Activated CD4-positive, alpha-beta T cell treated with anti-CD3 and anti-CD28 coated beads, Interleukin-2, amount 10 ng/mL, durations not matched to agents 24 days and 14 days (primary cell): ENCODE results near the gene CCDC167. TPM values are rescaled to one million over a fixed set of nuclear protein-coding genes. Genes with fewer than 3 reads are reported as not detected.

Source experiments
- DNase-seq: peaks from one replicate; pipeline ENCODE4 v3.0.0; 2022
- H3K27ac Mint-ChIP-seq: one replicate; pipeline ENCODE4 v1.8.0; 2022; ENCODE audit warnings: mild to moderate bottlenecking, mixed read lengths
- H3K27me3 Mint-ChIP-seq: one replicate; pipeline ENCODE4 v1.8.0; 2022; ENCODE audit warnings: mixed read lengths
- H3K36me3 Mint-ChIP-seq: one replicate; pipeline ENCODE4 v1.8.0; 2022; ENCODE audit warnings: low read depth, mild to moderate bottlenecking, mixed read lengths
- H3K4me1 Mint-ChIP-seq: one replicate; pipeline ENCODE4 v1.8.0; 2021; ENCODE audit warnings: mixed read lengths
- H3K4me3 Mint-ChIP-seq: one replicate; pipeline ENCODE4 v1.8.0; 2022; ENCODE audit warnings: mild to moderate bottlenecking, moderate library complexity, mixed read lengths
- H3K9me3 Mint-ChIP-seq: one replicate; pipeline ENCODE4 v1.8.0; 2021; ENCODE audit warnings: mixed read lengths
- intact Hi-C: fragments of 100-400 bp; cut with micrococcal nuclease; formaldehyde crosslinking; loops from one replicate; pipeline ENCODE4 v1.15.1; 2023
- total RNA-seq: library from RNA; stranded (reverse); gene quantifications from 2 replicates; pipeline ENCODE4 v1.2.3, GENCODE V29; 2022

The CCDC167 gene
- total RNA-seq, 1 donor from 2014 or later: 62.4 TPM

- H3K27me3 Mint-ChIP-seq: no peaks in the 10 kb centered on the region
- H3K4me3 Mint-ChIP-seq: peak overlapping the region; percentile 23
- peaks cover 62% of the 10 kb centered on the region for H3K4me1 Mint-ChIP-seq
- DNase-seq: no peak
- H3K27ac Mint-ChIP-seq: peak overlapping the region; percentile 66
- no peaks in the 10 kb centered on the region for H3K9me3 Mint-ChIP-seq
- intact Hi-C loops: loop anchor here (5.0 kb wide), 1 partner anchor 65 kb away; the partner anchor contains the start of gene CMTR1
- H3K36me3 Mint-ChIP-seq: peaks cover 17% of the 10 kb centered on the region
These were observed 2.5 kb downstream of the CCDC167 start for GRCh38 chr6:37496951-37497885.

- no peaks in the 10 kb centered on the region for H3K27me3 Mint-ChIP-seq
- DNase-seq: no peak
- H3K4me3 Mint-ChIP-seq: peak overlapping the region; percentile 60
- intact Hi-C loops: loop anchor here (1.0 to 5.0 kb wide), 3 partner anchors 22 to 63 kb away; partner anchors contain the start of gene CMTR1
- H3K9me3 Mint-ChIP-seq: no peaks in the 10 kb centered on the region
- H3K27ac Mint-ChIP-seq: peak overlapping the region; percentile 90
- peaks cover 17% of the 10 kb centered on the region for H3K36me3 Mint-ChIP-seq
- H3K4me1 Mint-ChIP-seq: peaks cover 63% of the 10 kb centered on the region
These were observed 4.3 kb downstream of the CCDC167 start for GRCh38 chr6:37495244-37495934.

GRCh38 chr6:37493661-37493995 lies 6.1 kb downstream of the CCDC167 start:
- H3K9me3 Mint-ChIP-seq: no peaks in the 10 kb centered on the region
- no peak overlapping the region for H3K27ac Mint-ChIP-seq
- intact Hi-C loops: no loop called here
- H3K27me3 Mint-ChIP-seq: no peaks in the 10 kb centered on the region
- no peak overlapping the region for H3K4me3 Mint-ChIP-seq
- peaks cover 15% of the 10 kb centered on the region for H3K36me3 Mint-ChIP-seq
- peaks cover 55% of the 10 kb centered on the region for H3K4me1 Mint-ChIP-seq
- DNase-seq: no peak

GRCh38 chr6:37492991-37493660 lies 6.6 kb downstream of the CCDC167 start:
- Mint-ChIP-seq H3K36me3 (peaks cover 20% of the 10 kb centered on the region), H3K27ac (no peak overlapping the region), H3K9me3 (no peaks in the 10 kb centered on the region), H3K4me3 (no peak overlapping the region), H3K27me3 (no peaks in the 10 kb centered on the region), H3K4me1 (peaks cover 57% of the 10 kb centered on the region)
- intact Hi-C loops: no loop called here
- DNase-seq: no peak

- Mint-ChIP-seq H3K27me3 (no peaks in the 10 kb centered on the region), H3K36me3 (peaks cover 24% of the 10 kb centered on the region), H3K27ac (peak overlapping the region; percentile 65), H3K4me3 (no peak overlapping the region), H3K9me3 (no peaks in the 10 kb centered on the region), H3K4me1 (peaks cover 54% of the 10 kb centered on the region)
- intact Hi-C loops: no loop called here
- DNase-seq: no peak
These were observed 7.3 kb downstream of the CCDC167 start for GRCh38 chr6:37492236-37492972.

GRCh38 chr6:37491830-37492208 lies 7.9 kb downstream of the CCDC167 start:
- peaks cover 24% of the 10 kb centered on the region for H3K36me3 Mint-ChIP-seq
- H3K4me1 Mint-ChIP-seq: peaks cover 49% of the 10 kb centered on the region
- H3K27me3 Mint-ChIP-seq: no peaks in the 10 kb centered on the region
- intact Hi-C loops: no loop called here
- no peak for DNase-seq
- no peak overlapping the region for H3K4me3 Mint-ChIP-seq
- H3K27ac Mint-ChIP-seq: peak overlapping the region; percentile 48
- no peaks in the 10 kb centered on the region for H3K9me3 Mint-ChIP-seq

- no peaks in the 10 kb centered on the region for H3K9me3 Mint-ChIP-seq
- no peak overlapping the region for H3K4me3 Mint-ChIP-seq
- H3K4me1 Mint-ChIP-seq: peaks cover 47% of the 10 kb centered on the region
- DNase-seq: no peak
- peaks cover 19% of the 10 kb centered on the region for H3K36me3 Mint-ChIP-seq
- intact Hi-C loops: no loop called here
- no peaks in the 10 kb centered on the region for H3K27me3 Mint-ChIP-seq
- peak overlapping the region; percentile 48 for H3K27ac Mint-ChIP-seq
These were observed 8.4 kb downstream of the CCDC167 start for GRCh38 chr6:37491171-37491829.

GRCh38 chr6:37490536-37491170 lies 9.0 kb downstream of the CCDC167 start:
- Mint-ChIP-seq H3K36me3 (peaks cover 19% of the 10 kb centered on the region), H3K4me3 (no peak overlapping the region), H3K27me3 (no peaks in the 10 kb centered on the region), H3K9me3 (no peaks in the 10 kb centered on the region), H3K27ac (peak overlapping the region; percentile 51), H3K4me1 (peaks cover 44% of the 10 kb centered on the region)
- intact Hi-C loops: no loop called here
- no peak for DNase-seq

- Mint-ChIP-seq H3K4me3 (no peak overlapping the region), H3K36me3 (peaks cover 17% of the 10 kb centered on the region), H3K4me1 (peaks cover 36% of the 10 kb centered on the region), H3K27me3 (no peaks in the 10 kb centered on the region), H3K9me3 (no peaks in the 10 kb centered on the region), H3K27ac (peak overlapping the region; percentile 64)
- intact Hi-C loops: no loop called here
- DNase-seq: no peak
These were observed 9.9 kb downstream of the CCDC167 start for GRCh38 chr6:37489697-37490336.

- H3K4me1 Mint-ChIP-seq: peaks cover 34% of the 10 kb centered on the region
- DNase-seq: no peak
- intact Hi-C loops: no loop called here
These were observed 11.2 kb downstream of the CCDC167 start for GRCh38 chr6:37488476-37488875.

GRCh38 chr6:37487591-37488380 lies 11.9 kb downstream of the CCDC167 start:
- Mint-ChIP-seq H3K4me3 (no peak overlapping the region), H3K27ac (peak overlapping the region; percentile 53), H3K4me1 (peaks cover 32% of the 10 kb centered on the region), H3K9me3 (no peaks in the 10 kb centered on the region), H3K36me3 (peaks cover 20% of the 10 kb centered on the region), H3K27me3 (no peaks in the 10 kb centered on the region)
- no peak for DNase-seq
- intact Hi-C loops: no loop called here

More at GRCh38 chr6:37488476-37488875, 11.2 kb downstream of the CCDC167 start:
- no peaks in the 10 kb centered on the region for H3K27me3 Mint-ChIP-seq
- H3K36me3 Mint-ChIP-seq: peaks cover 13% of the 10 kb centered on the region
- no peaks in the 10 kb centered on the region for H3K9me3 Mint-ChIP-seq
- H3K27ac Mint-ChIP-seq: peak overlapping the region; percentile 79
- no peak overlapping the region for H3K4me3 Mint-ChIP-seq
